ENCODE results near the gene GATC. TPM values are rescaled to one million over a fixed set of nuclear protein-coding genes. Genes with fewer than 3 reads are reported as not detected.

GATC gene
- total and polyA plus RNA-seq, 2 experiments from 2014 or later: 18.5 to 20.1 TPM

DNA sequence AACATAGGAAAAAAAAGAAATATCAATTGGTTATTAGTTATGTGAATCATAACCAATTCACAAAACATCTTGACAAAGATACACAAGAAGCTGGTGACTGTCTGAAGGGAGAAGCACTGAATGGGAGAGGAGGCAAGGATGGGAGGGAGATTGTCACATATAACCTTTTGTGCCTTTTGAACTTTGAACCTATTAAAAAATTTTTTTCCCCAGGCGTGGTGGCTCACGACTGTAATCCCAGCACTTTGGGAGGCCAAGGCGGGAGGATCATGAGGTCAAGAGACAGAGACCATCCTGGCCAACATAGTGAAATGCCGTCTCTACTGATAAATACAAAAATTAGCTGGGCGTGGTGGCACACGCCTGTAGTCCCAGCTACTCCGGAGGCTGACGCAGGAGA, 62.3 kb downstream of the GATC start:
- no peak for DNase-seq (ENCODE audit: low spot score)
- H3K4me2 ChIP-seq: no peak overlapping the region
- no peak for ATAC-seq
- H3K4me3 ChIP-seq: no peak overlapping the region
- Mint-ChIP-seq H3K27ac (no peak overlapping the region), H3K4me1 (peaks cover 14% of the 10 kb centered on the region), H3K36me3 (ENCODE audit: low read depth) (peaks cover 46% of the 10 kb centered on the region), H3K9me3 (no peaks in the 10 kb centered on the region), H3K4me3 (no peak overlapping the region), H3K27me3 (ENCODE audit: insufficient read depth, low read depth, poor library complexity) (peaks cover 2% of the 10 kb centered on the region)
- no peak overlapping the region for H3K27ac ChIP-seq (ENCODE audit: low read depth)
- H3K4me1 ChIP-seq (ENCODE audit: insufficient read depth): peaks cover 15% of the 10 kb centered on the region
- H3K9me2 ChIP-seq (ENCODE audit: insufficient read depth): no peaks in the 10 kb centered on the region
- no peaks in the 10 kb centered on the region for H3K79me2 ChIP-seq (replicated peaks; ENCODE audit: insufficient read depth)
- H3F3A ChIP-seq (replicated peaks; ENCODE audit: low read depth): peaks cover 5% of the 10 kb centered on the region; the same call in 1 of the 2 replicates
- no peaks in the 10 kb centered on the region for H3K27me3 ChIP-seq (ENCODE audit: insufficient read depth)
- no peak overlapping the region for H2AFZ ChIP-seq
- H4K20me1 ChIP-seq (replicated peaks; ENCODE audit: insufficient read depth): no peaks in the 10 kb centered on the region
- TF ChIP-seq, protein P1, sequence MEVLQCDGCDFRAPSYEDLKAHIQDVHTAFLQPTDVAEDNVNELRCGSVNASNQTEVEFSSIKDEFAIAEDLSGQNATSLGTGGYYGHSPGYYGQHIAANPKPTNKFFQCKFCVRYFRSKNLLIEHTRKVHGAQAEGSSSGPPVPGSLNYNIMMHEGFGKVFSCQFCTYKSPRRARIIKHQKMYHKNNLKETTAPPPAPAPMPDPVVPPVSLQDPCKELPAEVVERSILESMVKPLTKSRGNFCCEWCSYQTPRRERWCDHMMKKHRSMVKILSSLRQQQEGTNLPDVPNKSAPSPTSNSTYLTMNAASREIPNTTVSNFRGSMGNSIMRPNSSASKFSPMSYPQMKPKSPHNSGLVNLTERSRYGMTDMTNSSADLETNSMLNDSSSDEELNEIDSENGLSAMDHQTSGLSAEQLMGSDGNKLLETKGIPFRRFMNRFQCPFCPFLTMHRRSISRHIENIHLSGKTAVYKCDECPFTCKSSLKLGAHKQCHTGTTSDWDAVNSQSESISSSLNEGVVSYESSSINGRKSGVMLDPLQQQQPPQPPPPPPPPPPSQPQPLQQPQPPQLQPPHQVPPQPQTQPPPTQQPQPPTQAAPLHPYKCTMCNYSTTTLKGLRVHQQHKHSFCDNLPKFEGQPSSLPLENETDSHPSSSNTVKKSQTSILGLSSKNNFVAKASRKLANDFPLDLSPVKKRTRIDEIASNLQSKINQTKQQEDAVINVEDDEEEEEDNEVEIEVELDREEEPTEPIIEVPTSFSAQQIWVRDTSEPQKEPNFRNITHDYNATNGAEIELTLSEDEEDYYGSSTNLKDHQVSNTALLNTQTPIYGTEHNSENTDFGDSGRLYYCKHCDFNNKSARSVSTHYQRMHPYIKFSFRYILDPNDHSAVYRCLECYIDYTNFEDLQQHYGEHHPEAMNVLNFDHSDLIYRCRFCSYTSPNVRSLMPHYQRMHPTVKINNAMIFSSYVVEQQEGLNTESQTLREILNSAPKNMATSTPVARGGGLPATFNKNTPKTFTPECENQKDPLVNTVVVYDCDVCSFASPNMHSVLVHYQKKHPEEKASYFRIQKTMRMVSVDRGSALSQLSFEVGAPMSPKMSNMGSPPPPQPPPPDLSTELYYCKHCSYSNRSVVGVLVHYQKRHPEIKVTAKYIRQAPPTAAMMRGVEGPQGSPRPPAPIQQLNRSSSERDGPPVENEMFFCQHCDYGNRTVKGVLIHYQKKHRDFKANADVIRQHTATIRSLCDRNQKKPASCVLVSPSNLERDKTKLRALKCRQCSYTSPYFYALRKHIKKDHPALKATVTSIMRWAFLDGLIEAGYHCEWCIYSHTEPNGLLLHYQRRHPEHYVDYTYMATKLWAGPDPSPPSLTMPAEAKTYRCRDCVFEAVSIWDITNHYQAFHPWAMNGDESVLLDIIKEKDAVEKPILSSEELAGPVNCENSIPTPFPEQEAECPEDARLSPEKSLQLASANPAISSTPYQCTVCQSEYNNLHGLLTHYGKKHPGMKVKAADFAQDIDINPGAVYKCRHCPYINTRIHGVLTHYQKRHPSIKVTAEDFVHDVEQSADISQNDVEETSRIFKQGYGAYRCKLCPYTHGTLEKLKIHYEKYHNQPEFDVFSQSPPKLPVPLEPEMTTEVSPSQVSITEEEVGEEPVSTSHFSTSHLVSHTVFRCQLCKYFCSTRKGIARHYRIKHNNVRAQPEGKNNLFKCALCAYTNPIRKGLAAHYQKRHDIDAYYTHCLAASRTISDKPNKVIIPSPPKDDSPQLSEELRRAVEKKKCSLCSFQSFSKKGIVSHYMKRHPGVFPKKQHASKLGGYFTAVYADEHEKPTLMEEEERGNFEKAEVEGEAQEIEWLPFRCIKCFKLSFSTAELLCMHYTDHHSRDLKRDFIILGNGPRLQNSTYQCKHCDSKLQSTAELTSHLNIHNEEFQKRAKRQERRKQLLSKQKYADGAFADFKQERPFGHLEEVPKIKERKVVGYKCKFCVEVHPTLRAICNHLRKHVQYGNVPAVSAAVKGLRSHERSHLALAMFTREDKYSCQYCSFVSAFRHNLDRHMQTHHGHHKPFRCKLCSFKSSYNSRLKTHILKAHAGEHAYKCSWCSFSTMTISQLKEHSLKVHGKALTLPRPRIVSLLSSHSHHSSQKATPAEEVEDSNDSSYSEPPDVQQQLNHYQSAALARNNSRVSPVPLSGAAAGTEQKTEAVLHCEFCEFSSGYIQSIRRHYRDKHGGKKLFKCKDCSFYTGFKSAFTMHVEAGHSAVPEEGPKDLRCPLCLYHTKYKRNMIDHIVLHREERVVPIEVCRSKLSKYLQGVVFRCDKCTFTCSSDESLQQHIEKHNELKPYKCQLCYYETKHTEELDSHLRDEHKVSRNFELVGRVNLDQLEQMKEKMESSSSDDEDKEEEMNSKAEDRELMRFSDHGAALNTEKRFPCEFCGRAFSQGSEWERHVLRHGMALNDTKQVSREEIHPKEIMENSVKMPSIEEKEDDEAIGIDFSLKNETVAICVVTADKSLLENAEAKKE (CRISPR knock-in tag; IDR thresholded peaks at IDR 0.05): no peak
- TF ChIP-seq, protein P2, sequence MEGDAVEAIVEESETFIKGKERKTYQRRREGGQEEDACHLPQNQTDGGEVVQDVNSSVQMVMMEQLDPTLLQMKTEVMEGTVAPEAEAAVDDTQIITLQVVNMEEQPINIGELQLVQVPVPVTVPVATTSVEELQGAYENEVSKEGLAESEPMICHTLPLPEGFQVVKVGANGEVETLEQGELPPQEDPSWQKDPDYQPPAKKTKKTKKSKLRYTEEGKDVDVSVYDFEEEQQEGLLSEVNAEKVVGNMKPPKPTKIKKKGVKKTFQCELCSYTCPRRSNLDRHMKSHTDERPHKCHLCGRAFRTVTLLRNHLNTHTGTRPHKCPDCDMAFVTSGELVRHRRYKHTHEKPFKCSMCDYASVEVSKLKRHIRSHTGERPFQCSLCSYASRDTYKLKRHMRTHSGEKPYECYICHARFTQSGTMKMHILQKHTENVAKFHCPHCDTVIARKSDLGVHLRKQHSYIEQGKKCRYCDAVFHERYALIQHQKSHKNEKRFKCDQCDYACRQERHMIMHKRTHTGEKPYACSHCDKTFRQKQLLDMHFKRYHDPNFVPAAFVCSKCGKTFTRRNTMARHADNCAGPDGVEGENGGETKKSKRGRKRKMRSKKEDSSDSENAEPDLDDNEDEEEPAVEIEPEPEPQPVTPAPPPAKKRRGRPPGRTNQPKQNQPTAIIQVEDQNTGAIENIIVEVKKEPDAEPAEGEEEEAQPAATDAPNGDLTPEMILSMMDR (conservative IDR thresholded peaks at IDR 0.05; ENCODE audit: low read depth in 2 of 2): no peak
- TF ChIP-seq JUNB (IDR thresholded peaks at IDR 0.05; ENCODE audit: unreplicated experiment): no peak
- no peak for TF ChIP-seq POLR2AphosphoS5 (IDR thresholded peaks at IDR 0.05; ENCODE audit: low read depth)
- no peak for TF ChIP-seq ZNF331 (CRISPR knock-in tag; IDR thresholded peaks at IDR 0.05; ENCODE audit: low read depth)
- TF ChIP-seq STAT1 (IDR thresholded peaks at IDR 0.05; ENCODE audit: unreplicated experiment): no peak
- no peak for TF ChIP-seq ETS1 (IDR thresholded peaks at IDR 0.05)
- TF ChIP-seq NANOG (IDR thresholded peaks at IDR 0.05; ENCODE audit: borderline replicate concordance): no peak
- no peak for TF ChIP-seq EZH2phosphoT487 (IDR thresholded peaks at IDR 0.05; ENCODE audit: unreplicated experiment)
- TF ChIP-seq EZH2 (IDR thresholded peaks at IDR 0.05; ENCODE audit: low read depth, unreplicated experiment): no peak
- TF ChIP-seq ZNF114 (CRISPR knock-in tag; IDR thresholded peaks at IDR 0.05): no peak
- no peak for TF ChIP-seq CREB1 (CRISPR knock-in tag; IDR thresholded peaks at IDR 0.05; ENCODE audit: low read depth)
- TF ChIP-seq, protein P3, sequence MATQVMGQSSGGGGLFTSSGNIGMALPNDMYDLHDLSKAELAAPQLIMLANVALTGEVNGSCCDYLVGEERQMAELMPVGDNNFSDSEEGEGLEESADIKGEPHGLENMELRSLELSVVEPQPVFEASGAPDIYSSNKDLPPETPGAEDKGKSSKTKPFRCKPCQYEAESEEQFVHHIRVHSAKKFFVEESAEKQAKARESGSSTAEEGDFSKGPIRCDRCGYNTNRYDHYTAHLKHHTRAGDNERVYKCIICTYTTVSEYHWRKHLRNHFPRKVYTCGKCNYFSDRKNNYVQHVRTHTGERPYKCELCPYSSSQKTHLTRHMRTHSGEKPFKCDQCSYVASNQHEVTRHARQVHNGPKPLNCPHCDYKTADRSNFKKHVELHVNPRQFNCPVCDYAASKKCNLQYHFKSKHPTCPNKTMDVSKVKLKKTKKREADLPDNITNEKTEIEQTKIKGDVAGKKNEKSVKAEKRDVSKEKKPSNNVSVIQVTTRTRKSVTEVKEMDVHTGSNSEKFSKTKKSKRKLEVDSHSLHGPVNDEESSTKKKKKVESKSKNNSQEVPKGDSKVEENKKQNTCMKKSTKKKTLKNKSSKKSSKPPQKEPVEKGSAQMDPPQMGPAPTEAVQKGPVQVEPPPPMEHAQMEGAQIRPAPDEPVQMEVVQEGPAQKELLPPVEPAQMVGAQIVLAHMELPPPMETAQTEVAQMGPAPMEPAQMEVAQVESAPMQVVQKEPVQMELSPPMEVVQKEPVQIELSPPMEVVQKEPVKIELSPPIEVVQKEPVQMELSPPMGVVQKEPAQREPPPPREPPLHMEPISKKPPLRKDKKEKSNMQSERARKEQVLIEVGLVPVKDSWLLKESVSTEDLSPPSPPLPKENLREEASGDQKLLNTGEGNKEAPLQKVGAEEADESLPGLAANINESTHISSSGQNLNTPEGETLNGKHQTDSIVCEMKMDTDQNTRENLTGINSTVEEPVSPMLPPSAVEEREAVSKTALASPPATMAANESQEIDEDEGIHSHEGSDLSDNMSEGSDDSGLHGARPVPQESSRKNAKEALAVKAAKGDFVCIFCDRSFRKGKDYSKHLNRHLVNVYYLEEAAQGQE (IDR thresholded peaks at IDR 0.05; ENCODE audit: unreplicated experiment): no peak
- H3K36me3 ChIP-seq (ENCODE audit: insufficient read depth): peaks cover 13% of the 10 kb centered on the region
